Measurements from ENCODE around the gene LMX1A. TPM values are rescaled to one million over a fixed set of nuclear protein-coding genes. Genes with fewer than 3 reads are reported as not detected.

The LMX1A gene
- polyA plus RNA-seq, 3 donors: not detected

GRCh38 chr1:165381745-165382505 is 25.4 kb upstream of the LMX1A start:
- DNase-seq: no peak
- H3K4me3 Mint-ChIP-seq: peak overlapping the region in 1 of 2 donors; percentile 23
- Histone ChIP-seq H3K36me3 (replicated peaks in 1 of 2; ENCODE audit: control insufficient read depth in 1 of 2, insufficient read depth in 2 of 2, low read length in 2 of 2) (no peaks in the 10 kb centered on the region), H3K4me2 (replicated peaks; ENCODE audit: extremely low read depth, low read length, poor library complexity, severe bottlenecking) (no peak overlapping the region), H3K4me1 (ENCODE audit: control insufficient read depth in 1 of 2, insufficient read depth in 2 of 2, low read length in 2 of 2) (peaks cover 4% of the 10 kb centered on the region in 2 donors), H3K4me3 (replicated peaks in 1 of 3; ENCODE audit: low read depth in 2 of 3, low read length in 3 of 3) (no peak overlapping the region), H4K20me1 (ENCODE audit: insufficient read depth, low read length) (no peaks in the 10 kb centered on the region), H3K9me3 (replicated peaks in 1 of 2; ENCODE audit: control insufficient read depth in 1 of 2, insufficient read depth in 1 of 2, low read length in 2 of 2) (no peaks in the 10 kb centered on the region), H3K79me2 (ENCODE audit: insufficient read depth, low read length) (no peaks in the 10 kb centered on the region), H3K27me3 (ENCODE audit: control insufficient read depth in 2 of 2, insufficient read depth in 2 of 2, low read length in 2 of 2) (peaks cover 40 to 77% of the 10 kb centered on the region in 2 donors), H3K27ac (ENCODE audit: low read depth in 1 of 2, low read length in 2 of 2) (no peak overlapping the region), H2AFZ (ENCODE audit: insufficient read depth, low read depth, low read length, poor library complexity, severe bottlenecking) (no peak overlapping the region), H3K9ac (ENCODE audit: insufficient read depth, low read length, poor library complexity, severe bottlenecking) (no peak overlapping the region)
- peaks cover 0 to 2% of the 10 kb centered on the region in 2 donors for H3K36me3 Mint-ChIP-seq
- 86% methylated on average over 1 of the region's 6 CpGs for WGBS (ENCODE audit: insufficient coverage)
- H3K9me3 Mint-ChIP-seq: peaks cover 0 to 10% (median 5%) of the 10 kb centered on the region in 7 donors
- TF ChIP-seq CTCF (IDR thresholded peaks at IDR 0.05): no peak
- H3K4me1 Mint-ChIP-seq: peaks cover 5% of the 10 kb centered on the region
- intact Hi-C loops (cut with micrococcal nuclease): no loop called here
- H3K27me3 Mint-ChIP-seq (ENCODE audit: low read depth in 3 of 3): peaks cover 46 to 80% (median 52%) of the 10 kb centered on the region in 3 donors
- no peak overlapping the region for H3K27ac Mint-ChIP-seq

GRCh38 chr1:165376811-165377311 is 20.3 kb upstream of the LMX1A start:
- Histone ChIP-seq H3K9me3 (replicated peaks in 1 of 2; ENCODE audit: control insufficient read depth in 1 of 2, insufficient read depth in 1 of 2, low read length in 2 of 2) (no peaks in the 10 kb centered on the region), H4K20me1 (ENCODE audit: insufficient read depth, low read length) (no peaks in the 10 kb centered on the region), H3K27ac (ENCODE audit: low read depth in 1 of 2, low read length in 2 of 2) (no peak overlapping the region), H3K4me3 (replicated peaks in 1 of 3; ENCODE audit: low read depth in 2 of 3, low read length in 3 of 3) (peak overlapping the region in 1 of 3 experiments; percentile 61), H2AFZ (ENCODE audit: insufficient read depth, low read depth, low read length, poor library complexity, severe bottlenecking) (peak overlapping the region; percentile 60), H3K4me2 (replicated peaks; ENCODE audit: extremely low read depth, low read length, poor library complexity, severe bottlenecking) (peak overlapping the region; percentile 70), H3K9ac (ENCODE audit: insufficient read depth, low read length, poor library complexity, severe bottlenecking) (no peak overlapping the region), H3K4me1 (ENCODE audit: control insufficient read depth in 1 of 2, insufficient read depth in 2 of 2, low read length in 2 of 2) (peaks cover 23 to 26% of the 10 kb centered on the region in 2 donors), H3K79me2 (ENCODE audit: insufficient read depth, low read length) (no peaks in the 10 kb centered on the region), H3K27me3 (ENCODE audit: control insufficient read depth in 2 of 2, insufficient read depth in 2 of 2, low read length in 2 of 2) (peaks cover 54 to 80% of the 10 kb centered on the region in 2 donors), H3K36me3 (replicated peaks in 1 of 2; ENCODE audit: control insufficient read depth in 1 of 2, insufficient read depth in 2 of 2, low read length in 2 of 2) (no peaks in the 10 kb centered on the region)
- no peak for DNase-seq
- WGBS (ENCODE audit: insufficient coverage): 13% methylated on average over 10 of the region's 12 CpGs
- H3K4me1 Mint-ChIP-seq: peaks cover 28% of the 10 kb centered on the region
- H3K36me3 Mint-ChIP-seq: peaks cover 0 to 11% of the 10 kb centered on the region in 2 donors
- peak overlapping the region in 2 of 7 donors; percentile 26 to 46 for H3K27ac Mint-ChIP-seq
- no peak for TF ChIP-seq CTCF (IDR thresholded peaks at IDR 0.05)
- intact Hi-C loops (cut with micrococcal nuclease): no loop called here
- peaks cover 69 to 87% (median 69%) of the 10 kb centered on the region in 3 donors for H3K27me3 Mint-ChIP-seq (ENCODE audit: low read depth in 3 of 3)
- H3K4me3 Mint-ChIP-seq: peak overlapping the region; percentile 73 to 90
- H3K9me3 Mint-ChIP-seq: peaks cover 0 to 15% (median 10%) of the 10 kb centered on the region in 7 donors
